Activated CD8-positive, alpha-beta memory T cell treated with anti-CD3 and anti-CD28 coated beads for 4 hours (primary cell): ENCODE results near the gene ITPK1.

Experiments
- DNase-seq, 2 donors: peaks; one replicate each; pipeline ENCODE4 v3.0.0-alpha.2; 2020; ENCODE audit warnings: low read depth in 2 of 2

The ITPK1 gene

GRCh38 chr14:93044556-93044955, 71.2 kb downstream of the ITPK1 start:
- no peak for DNase-seq

DNA sequence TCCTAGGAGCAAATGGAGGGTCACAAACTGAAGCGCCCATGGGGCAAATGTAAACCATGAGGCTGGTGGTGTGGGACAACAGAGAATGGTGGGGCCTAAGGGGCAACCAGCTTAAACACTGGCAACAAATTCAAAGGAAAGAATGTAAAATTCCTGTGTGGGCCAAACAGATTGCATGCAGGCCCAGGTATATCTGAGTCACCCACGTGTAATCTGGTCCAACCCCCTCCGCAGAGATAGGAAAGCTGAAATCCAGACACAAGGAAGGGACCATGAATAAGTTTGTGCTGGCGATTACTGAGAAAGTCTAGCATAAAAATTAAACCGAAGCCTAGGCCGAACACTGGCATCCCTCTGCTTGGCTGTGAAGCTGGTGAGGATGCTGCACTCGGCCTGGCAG, 71.6 kb downstream of the ITPK1 start:
- no peak for DNase-seq

- DNase-seq = no peak
Observed at GRCh38 chr14:93042968-93043940, 72.5 kb downstream of the ITPK1 start.

- no peak for DNase-seq
Observed at GRCh38 chr14:93041830-93042229, 73.9 kb downstream of the ITPK1 start.

DNA sequence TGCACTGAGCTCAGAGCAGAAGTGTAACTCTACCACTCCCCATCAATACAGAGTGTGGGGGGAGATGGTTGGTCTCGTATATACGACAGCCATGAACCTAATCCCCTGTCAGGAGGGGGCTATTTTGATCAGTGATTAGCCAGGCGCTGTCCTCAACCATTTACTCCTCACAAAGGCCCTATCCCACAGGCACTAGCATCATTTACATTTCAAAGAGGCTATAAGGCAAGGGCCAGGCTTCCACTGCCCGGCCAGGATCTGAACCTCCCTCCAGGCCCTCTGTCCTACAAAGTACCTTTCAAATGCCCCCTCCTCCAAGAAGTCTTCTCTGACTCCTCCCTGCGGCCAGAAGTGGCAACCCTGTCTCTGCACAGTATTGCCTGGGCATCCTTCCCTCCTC, 74.7 kb downstream of the ITPK1 start:
- DNase-seq = no peak

GRCh38 chr14:93040443-93040842, 75.3 kb downstream of the ITPK1 start:
- DNase-seq = no peak

DNA sequence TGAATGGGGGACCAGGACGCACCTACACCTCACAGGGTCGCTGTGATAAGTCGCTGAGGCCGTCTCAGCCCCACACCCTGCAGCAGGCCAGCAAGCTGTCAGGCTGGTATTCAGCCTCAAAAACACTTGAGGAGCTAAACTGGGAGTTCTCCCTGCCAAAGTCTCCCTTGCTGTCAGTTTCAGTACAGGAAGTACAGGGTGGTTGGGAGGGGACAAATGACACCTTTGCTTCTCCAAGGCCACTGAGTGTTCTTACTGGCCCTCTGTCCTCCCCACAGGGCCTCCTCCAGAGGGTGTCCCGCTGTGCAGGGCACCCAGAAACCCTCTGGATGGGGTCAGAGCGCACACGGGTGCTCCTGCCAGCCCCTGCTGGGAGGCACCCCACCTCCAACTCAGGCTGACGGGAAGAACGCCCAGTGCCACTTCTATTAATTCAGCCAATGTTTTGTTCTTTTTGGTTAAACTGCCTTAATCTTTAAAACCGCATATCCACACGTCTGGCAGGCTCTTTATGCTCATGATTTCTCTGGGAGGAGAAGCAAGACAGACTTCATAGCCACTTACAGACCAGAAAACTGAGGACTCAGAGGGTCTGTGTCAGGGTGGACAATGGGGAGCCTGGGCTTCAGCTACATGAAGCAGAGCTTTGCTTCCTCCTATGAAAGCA, 75.9 kb downstream of the ITPK1 start:
- DNase-seq = no peak

- no peak for DNase-seq
Observed at GRCh38 chr14:93037351-93037750, 78.4 kb downstream of the ITPK1 start.

DNA sequence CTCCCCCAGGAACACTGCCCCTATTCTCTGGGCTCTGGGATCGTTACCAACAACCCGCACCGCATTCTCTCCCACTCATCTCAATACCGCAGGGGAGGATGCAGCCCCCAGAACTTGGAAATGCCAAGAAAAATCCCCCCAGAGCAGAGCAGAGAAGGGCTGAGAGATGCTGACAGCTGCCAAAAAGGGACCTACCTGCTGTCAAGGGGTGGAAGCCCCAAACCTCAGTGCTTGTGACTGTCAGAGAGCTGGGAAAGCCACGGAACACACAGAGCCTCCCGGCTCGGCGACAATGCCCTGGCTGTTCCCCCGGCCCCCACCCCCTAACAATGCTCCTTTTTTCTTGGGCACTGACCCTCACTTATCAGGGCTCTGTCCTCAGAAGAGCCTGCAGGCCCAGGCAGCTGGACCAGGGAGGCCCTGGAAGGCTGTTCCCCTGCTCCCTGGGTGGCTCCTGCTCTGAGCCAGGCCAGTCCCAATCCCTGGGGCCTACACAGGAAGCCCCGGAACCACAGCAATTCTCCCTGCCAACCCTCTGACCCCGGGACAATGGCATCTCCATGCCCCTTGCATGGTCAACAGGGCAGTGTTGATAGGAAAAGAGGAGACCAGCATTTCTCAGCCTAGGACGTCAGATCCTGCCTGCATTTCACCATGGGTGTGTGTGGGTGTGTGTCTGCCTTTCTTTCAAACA, 78.9 kb downstream of the ITPK1 start:
- no peak for DNase-seq

DNA sequence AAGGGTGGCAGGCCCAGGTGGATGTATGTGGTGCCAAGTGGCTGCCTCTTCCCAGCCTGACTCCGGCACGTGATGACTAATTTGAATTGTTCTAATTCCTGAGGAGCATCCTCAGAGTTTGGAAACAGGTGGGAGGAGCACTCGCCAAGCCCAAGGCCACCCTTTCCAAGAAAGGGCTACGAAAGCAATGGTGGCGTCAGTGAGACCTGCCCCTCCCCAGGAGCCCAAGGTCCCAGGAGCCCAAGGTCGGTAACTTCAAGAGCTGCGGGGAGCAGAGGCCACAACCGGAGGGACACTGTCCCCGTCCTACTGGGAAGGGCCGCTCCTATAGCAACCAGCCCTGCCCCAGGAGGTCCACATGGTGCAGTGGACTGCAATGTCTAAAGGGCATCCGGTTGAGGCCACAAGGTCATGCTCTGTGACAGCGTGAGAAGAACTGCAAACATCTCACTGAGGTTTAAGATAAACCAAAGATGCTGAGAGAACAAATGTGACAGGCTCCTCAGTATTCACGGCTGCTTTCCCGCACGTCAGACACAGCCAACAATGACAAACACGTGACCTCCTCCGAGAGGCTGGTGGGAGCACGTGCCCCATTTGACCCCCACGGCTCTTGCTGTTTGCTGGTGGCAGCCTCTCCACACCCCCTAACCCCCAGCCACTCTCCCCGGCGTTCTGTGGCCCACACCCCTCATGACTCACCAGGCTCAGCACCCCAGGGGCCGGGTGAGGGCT, 79.6 kb downstream of the ITPK1 start:
- DNase-seq = no peak

GRCh38 chr14:93035585-93035916, 80.2 kb downstream of the ITPK1 start:
- no peak for DNase-seq

GRCh38 chr14:93034671-93034994, 81.1 kb downstream of the ITPK1 start:
- no peak for DNase-seq

DNA sequence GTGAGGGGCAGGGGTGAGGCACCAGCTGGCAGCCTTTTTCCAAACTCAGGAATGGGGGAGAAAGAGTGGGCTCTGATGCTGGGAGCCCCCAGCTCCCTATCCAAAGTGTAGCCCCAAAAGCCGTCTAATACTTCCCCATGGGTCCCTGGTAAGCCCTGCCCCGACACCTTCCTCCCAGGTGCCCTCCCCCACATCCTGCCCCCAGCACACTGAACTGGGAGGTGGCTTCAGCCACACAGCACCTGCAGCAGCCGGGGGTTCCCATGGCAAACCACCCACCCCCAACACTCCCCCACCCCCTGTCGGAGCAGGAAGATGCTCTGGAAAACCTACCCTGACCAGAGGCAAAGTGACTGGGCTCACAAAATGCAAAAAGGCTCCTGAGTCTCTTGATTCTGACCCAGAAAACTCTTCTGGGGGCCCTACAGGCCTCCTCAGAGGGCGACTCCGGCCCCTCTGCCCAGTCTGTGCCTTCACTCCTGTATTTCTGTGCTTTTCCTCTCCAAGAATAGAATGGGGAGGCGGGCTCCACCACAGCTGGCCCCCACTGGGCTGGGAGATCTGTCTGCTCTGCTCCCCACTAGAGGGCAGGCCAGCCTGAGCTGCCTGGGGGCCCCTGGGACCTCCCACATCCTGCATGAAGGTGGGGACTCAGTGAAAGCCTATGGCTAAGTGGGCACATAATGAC, 81.6 kb downstream of the ITPK1 start:
- peak; percentile 16 to 33 for DNase-seq

GRCh38 chr14:93033084-93033982, 82.4 kb downstream of the ITPK1 start:
- DNase-seq = no peak

- DNase-seq = no peak
Observed at GRCh38 chr14:93032421-93032936, 83.2 kb downstream of the ITPK1 start.

DNA sequence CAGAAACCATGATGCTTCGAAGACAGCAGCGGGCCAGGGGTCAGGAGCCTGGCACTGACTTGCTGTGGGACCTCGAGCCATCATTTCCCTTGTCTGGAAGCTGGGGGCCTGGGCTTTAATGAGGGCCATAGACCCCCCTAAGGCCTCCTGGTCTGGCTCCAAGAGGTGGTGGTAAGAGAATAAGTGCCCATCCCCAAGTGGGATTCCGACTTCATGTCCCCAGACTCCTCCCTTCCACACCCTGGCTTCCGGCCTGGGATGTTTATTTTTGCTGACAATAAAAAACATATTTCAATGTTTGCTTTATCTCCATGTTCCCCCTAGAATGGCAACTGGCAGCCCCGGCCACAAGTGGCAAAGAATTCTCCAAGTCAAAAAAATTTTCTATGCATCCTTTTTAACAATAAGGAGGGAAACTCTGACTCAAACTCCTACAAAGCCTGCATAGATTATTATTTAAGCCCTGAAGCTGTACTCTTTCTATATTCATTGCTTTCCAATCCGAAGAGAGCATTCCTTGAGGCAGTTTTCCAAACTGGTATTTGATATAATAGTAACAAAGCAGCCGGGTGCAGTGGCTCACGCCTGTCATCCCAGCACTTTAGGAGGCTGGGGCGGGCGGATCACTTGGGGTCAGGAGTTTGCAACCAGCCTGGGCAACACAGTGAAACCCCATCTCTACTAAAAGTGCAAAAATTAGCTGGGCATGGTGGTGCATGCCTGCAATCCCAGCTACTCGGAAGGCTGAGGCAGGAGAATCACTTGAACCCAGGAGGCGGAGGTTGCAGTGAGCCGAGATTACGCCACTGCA, 84.0 kb downstream of the ITPK1 start:
- no peak for DNase-seq

DNA sequence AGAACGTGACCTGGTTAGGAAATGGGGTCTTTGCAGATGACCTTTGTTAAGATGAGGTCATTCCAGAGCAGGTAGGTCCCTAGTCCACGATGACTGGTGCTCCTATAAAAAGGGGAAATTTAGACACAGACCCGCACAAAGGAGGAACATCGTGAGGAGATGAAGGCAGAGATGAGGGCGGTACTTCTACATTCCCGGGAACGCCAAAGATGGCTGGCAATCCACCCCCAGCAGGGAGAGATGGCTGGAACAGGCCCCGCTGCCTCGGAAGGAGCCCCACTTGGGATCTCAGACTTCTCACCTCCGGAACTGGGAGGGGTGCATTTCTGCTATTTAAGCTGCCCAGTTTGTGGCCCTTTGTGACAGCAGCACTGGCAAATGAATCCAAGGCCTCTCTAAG, 85.0 kb downstream of the ITPK1 start:
- no peak for DNase-seq

GRCh38 chr14:93029911-93030508, 85.7 kb downstream of the ITPK1 start:
- no peak for DNase-seq

- no peak for DNase-seq
Observed at GRCh38 chr14:93029417-93029816, 86.3 kb downstream of the ITPK1 start.
